GM18951 (cell line): ENCODE data around the gene CMTM5.
"Not testable (repeated sequence)": the region's sequence is repeated elsewhere in the genome, so short reads cannot be mapped to it uniquely, and the experiment has no call there.

Source experiments
- POLR2A ChIP-seq: IDR thresholded peaks from 4 replicates; pipeline ENCODE4 v1.6.1; 2011; ENCODE audit warnings: mild to moderate bottlenecking; ENCODE audit not compliant: insufficient read length, insufficient read depth; ENCODE audit errors: extremely low read depth
- in situ Hi-C: fragments of 300-500 bp; cut with MboI; formaldehyde crosslinking; loops from one replicate; pipeline ENCODE4 v1.12.0; 2022; ENCODE audit warnings: low sequenced_read_pairs, mixed read lengths, inconsistent platforms; ENCODE audit not compliant: unreplicated experiment

Gene CMTM5

DNA sequence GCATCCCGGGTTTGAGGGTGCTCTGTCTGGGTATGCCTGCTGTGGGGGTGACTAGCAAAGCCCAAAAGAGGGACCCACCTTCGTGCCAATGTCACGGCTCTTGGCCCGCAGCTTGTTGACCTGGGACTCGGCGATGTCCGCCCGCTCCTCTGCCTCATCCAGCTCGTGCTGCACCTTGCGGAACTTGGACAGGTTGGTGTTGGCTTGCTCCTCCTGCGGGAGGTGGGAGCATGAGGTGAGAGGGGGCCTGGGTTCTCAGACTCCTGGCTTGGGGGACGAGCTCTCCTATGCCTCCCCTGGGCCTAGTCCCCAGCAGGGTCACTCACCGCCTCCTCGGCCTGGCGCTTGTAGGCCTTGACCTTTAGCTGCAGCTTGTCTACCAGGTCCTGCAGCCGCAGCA lies 36.8 kb downstream of the CMTM5 start:
- TF ChIP-seq POLR2A, result no peak
- in situ Hi-C loops, result no loop called here

DNA sequence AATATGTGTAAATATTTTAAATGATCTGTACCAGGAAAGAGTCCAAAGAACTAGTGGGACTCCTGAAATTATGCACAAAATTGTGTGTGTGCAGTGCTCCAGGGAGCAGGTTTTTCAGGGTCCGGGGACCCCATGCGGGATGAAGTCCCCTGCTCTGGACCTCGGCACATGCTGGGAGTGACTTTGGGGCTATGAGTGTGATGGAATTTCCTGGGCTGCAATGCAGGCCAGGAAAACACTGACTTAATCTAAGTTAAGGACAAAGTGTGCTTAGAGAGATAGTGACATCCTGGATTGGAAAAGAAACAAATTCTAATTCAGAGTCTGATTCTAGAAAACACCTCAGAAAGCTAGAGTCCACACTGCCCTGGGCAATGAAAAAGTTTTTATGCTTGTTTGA lies 37.4 kb downstream of the CMTM5 start:
- in situ Hi-C loops, result no loop called here
- TF ChIP-seq POLR2A, result no peak

DNA sequence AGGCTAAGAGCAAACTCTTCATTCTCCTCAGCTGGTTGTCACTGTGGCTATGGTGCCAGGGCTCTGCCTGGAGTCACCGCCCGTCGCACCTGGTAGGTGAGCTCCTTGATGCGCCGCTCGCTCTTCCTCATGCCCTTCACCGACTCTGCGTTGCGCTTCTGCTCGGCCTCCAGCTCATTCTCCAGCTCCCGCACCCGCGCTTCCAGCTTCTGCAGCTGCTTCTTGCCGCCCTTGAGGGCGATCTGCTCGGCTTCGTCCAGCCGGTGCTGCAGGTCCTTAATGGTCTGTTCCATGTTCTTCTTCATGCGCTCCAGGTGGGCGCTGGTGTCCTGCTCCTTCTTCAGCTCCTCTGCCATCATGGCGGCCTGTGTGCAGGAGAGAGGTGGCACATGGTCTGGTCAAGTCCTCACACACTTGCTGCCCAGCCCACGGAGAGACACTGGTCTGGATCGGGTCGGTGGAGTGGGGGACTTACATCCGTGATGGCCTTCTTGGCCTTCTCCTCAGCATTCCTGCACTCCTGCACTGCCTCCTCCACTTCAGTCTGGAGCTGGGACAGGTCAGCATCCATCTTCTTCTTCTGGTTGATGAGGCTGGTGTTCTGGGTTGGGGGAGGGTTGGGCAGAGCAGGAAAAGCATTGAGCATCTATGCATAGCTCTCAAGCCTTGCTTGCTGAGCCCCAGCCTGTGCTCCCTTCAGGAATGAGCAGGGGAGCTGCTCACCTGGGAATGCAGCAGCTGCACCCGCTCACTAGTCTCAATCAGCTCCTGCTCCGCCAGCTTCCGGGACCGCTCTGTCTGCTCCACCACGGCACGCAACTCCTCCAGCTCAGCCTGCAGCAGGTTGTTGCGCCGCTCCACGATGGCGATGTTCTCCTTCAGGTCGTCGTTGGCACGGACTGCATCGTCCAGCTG lies 38.3 kb downstream of the CMTM5 start:
- in situ Hi-C loops, result no loop called here

DNA sequence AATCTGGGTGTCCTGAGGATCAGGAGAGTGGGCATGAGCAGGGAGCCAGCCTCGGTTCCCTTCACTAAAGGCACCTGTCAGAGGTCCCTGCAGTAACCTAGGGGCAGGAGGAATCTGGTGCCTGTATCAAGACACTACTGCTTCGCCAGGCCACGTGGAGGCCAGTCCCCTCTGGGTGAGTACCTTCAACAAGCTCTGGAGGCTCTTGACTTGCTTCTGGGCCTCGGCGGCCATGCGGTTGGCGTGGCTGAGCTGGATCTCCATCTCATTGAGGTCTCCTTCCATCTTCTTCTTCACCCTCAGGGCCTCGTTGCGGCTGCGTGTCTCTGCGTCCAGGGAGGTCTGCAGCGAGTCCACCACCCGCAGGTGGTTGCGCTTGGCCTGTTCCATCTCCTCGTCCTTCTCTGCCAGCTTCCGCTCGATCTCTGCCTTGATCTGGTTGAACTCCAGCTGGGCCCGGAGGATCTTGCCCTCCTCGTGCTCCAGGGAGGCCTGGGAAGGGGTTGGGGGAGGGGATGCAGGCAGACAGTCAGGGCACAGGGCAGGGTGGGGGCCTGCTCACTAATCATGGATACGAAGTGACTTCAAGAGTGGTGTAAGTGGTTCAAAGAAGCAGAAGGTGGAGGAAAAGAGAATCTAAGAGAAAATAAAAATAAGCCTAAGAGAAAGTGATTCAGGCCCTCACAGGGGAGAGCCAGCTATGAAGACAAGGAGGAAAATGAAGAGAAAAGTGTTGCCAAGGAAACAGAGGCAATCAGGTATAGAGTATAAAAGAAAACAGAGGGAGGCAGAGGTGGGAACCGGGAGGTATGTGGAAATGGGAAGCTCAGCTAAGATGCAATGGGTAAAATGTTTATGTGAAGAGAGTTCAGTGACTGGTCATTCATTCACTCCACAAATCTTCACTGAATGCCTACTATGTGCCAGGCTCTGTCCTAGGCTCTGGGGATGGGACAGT lies 39.3 kb downstream of the CMTM5 start:
- in situ Hi-C loops, result no loop called here
- TF ChIP-seq POLR2A, result no peak

More for the DNA sequence above, 38.3 kb downstream of the CMTM5 start:
- no peak for TF ChIP-seq POLR2A

DNA sequence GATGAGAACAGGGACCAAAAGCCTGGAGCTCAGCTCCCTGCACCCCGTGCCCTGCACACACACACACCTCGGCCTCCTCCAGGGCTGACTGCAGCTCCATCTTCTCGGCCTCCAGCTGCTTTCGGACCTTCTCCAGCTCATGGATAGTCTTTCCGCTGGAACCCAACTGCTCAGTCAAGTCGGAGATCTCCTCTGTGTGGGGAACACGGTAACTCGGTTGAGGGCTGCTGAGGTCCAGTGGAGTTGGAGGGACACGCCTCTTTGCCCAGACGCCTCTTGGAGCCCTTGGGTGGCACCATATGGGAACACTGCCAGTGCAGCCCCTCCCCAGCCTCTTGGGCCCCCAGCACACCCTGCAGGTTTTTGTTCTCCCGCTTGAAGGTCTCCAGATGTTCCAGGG lies 40.0 kb downstream of the CMTM5 start:
- TF ChIP-seq POLR2A, result no peak
- in situ Hi-C loops, result no loop called here

DNA sequence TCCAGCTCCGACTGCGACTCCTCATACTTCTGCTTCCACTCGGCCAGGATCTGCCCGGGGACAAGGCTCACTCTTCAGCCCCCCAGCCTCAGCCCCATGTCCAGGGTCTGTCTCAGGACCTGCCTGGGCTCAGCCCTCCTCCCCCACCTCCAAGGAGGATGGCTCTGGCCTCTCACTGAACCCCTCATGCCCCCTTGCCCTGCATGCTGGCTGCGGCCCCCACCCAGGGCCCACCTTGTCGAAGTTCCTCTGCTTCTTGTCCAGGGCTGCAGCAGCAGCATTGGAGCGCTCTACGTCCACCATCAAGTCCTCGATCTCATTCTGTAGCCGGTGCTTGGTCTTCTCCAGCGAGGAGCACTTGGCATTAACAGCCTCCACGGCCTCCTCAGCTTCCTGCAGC lies 40.4 kb downstream of the CMTM5 start:
- in situ Hi-C loops, result not testable (repeated sequence)

DNA sequence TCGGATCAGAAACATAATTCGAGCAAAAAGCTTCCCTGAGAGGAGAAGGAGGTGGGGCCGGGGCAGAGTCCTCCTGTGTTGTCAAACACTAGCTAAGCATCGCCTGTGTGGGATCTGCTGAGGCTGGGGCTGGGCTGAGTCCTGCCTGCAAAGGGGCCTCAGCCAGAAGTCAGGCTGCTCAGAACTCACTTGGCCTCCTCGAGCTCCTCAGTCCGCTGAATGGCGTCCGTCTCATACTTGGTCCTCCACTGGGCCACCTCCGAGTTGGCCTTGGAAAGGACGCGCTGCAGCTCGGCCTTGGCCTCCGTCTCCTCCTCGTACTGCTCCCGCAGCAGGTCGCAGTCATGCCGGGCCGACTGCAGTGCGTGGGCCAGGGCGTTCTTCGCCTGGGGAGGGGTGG lies 41.2 kb downstream of the CMTM5 start:
- in situ Hi-C loops, result no loop called here
- no peak for TF ChIP-seq POLR2A

DNA sequence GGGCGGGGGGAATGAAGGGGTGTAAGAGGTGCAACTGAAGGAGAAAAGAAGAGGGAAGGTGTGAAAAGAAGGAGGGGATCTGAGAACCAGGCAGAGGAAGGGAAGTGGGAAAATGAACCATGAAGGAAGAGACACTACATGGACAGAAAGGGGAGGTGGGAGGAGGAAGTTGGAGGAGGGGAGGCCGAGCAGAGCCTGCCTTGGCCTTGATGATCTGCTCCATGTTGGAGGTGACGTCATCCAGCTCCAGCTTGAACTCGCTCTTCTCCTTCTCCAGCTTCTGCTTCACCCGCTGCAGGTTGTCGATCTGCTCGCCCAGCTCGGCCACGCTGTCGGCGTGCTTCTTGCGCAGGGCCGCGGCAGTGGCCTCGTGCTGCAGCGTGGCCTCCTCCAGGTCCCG lies 42.8 kb downstream of the CMTM5 start:
- in situ Hi-C loops, result not testable (repeated sequence)

DNA sequence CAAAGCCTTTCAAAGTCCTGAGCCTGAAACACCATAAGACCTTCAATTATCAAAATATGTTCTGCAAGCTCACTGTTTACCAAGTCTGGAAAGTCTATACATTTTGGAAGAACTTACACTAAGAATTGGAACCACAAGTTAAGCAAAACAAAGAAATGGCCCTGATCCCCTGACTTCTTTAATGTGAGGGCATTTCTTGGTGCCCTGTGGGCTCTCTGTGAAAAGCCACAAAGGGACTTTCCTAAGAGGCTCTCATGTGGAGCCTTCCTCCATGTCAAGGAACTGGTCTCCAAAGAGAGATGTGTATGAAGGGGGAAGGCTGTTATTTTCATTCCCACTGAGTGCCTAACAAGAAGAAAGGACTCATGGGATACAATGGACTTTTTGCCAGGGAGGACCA lies 44.7 kb downstream of the CMTM5 start:
- in situ Hi-C loops, result no loop called here
- TF ChIP-seq POLR2A, result no peak

DNA sequence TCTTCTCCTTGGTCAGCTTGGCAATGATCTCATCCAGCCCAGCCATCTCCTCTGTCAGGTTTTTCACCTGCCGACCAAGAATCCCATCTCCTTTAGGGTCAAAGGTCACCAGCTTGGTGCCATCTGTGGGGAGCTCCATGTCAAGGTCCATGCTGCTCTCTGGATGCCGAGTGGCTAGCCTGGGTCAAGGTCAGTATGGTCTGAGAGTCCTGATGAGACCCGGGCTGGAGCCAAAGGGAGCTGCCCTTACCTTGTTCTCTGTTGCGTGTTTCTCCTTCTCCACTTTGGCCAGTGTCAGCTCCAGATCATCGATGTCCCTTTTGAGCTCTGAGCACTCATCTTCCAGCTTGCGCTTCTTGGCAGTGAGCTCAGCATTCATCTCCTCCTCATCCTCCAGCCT lies 46.8 kb downstream of the CMTM5 start:
- in situ Hi-C loops, result no loop called here
- TF ChIP-seq POLR2A, result no peak

DNA sequence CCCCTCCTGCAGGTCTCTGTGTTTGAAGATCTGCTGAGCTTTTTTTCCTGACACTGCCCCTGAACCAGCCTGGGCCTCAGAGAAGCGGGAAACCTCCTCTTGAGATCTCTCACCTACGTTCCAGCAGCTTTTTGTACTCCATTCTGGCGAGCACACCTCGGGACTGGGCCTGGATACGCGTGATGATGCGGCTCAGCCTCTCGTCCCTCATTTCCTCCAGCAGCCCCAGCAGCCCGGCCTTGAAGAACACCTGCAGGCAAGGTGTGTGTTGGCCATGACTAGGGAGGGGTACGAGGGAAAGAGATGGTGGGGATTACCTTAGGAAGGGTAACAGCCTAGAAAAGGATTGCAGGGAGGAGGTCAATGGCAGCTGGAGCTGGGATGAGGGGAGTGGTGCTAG lies 48.3 kb downstream of the CMTM5 start:
- in situ Hi-C loops, result no loop called here
- TF ChIP-seq POLR2A, result no peak

DNA sequence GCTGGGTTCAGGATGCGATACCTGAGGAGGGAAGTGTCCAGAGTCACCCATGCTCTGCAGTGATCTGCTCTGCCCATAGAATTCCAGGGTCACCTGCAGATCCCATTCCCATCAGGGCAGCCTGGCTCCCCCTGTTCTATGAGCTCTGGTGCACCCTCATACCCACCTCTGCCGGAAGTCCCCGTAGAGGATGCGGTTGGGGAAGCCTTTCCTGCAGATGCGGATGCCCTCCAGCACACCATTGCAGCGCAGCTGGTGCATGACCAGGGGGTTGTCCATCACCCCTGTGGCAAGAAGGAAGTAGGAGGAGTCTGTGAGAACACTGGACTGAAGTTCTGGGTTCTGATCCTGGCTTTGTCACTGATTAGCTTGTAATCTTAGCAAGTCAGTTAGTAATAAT lies 49.0 kb downstream of the CMTM5 start:
- in situ Hi-C loops, result not testable (repeated sequence)

DNA sequence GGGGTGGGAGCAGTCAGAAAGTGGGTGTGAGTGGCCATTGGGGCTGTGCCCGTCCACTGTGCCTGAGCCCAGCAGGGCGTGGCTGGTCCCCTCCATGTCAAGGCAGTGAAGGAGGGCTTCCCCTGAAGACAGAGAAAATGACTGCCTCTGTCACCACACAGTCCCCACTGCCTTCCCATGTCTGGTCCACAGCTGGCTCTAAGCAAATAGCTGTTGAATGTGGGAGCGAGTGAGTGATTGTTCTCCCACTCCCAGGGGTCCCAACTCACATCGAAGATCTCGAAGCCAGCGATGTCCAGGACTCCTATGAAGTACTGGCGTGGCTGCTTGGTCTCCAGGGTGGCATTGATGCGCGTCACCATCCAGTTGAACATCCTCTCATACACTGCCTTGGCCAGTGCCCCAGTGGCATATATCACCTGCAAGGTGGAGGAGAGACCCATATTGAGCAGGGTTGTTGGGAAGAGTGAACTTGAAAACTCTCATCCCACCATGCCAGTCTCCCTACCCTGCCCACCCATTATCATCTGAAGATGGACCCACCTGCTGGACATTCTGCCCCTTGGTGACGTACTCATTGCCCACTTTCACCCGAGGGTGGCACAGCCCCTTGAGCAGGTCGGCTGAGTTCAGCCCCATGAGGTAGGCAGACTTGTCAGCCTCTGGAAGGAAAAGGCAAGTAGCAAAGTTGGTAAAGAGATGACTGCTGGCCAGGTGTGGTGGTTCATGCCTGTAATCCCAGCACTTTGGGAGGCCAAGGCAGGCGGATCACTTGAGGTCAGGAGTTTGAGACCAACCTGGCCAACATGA lies 52.0 kb downstream of the CMTM5 start:
- in situ Hi-C loops, result no loop called here
- no peak for TF ChIP-seq POLR2A
